ENCODE data around the gene NELFB.
"Not testable (repeated sequence)": the region's sequence is repeated elsewhere in the genome, so short reads cannot be mapped to it uniquely, and the experiment has no call there.

The NELFB gene

GRCh38 chr9:137234758-137235423 lies 20.2 kb upstream of the NELFB start:
- no peak for DNase-seq

GRCh38 chr9:137235424-137236237 lies 19.5 kb upstream of the NELFB start:
- DNase-seq, result no peak

GRCh38 chr9:137236238-137236935 lies 18.7 kb upstream of the NELFB start:
- DNase-seq, result no peak

- DNase-seq, result no peak
Observed at GRCh38 chr9:137236936-137237421, 18.1 kb upstream of the NELFB start.

- no peak for DNase-seq
Observed at GRCh38 chr9:137237759-137238726, 17.1 kb upstream of the NELFB start.

GRCh38 chr9:137239541-137240200 lies 15.5 kb upstream of the NELFB start:
- not testable (repeated sequence) for DNase-seq

GRCh38 chr9:137240318-137240840 lies 14.7 kb upstream of the NELFB start:
- DNase-seq, result no peak

GRCh38 chr9:137240841-137241489 lies 14.2 kb upstream of the NELFB start, which contains the start of gene TUBB4B:
Gene TUBB4B (plus strand): TSS chr9:137241287. CDS start chr9:137241361, 74 bp downstream.
- peak; percentile 98 for DNase-seq

GRCh38 chr9:137241490-137242268 lies 13.4 kb upstream of the NELFB start:
- DNase-seq, result no peak

- no peak for DNase-seq
Observed at GRCh38 chr9:137242269-137243203, 12.6 kb upstream of the NELFB start.

GRCh38 chr9:137243266-137243625 lies 11.9 kb upstream of the NELFB start:
- DNase-seq, result not testable (repeated sequence)

GRCh38 chr9:137243626-137244485 lies 11.3 kb upstream of the NELFB start:
- no peak for DNase-seq

GRCh38 chr9:137244486-137245449 lies 10.4 kb upstream of the NELFB start:
- no peak for DNase-seq

GRCh38 chr9:137245450-137246421 lies 9.4 kb upstream of the NELFB start:
- DNase-seq, result no peak
